HG03378 (cell line): ENCODE results near the gene C19orf47.
"Not testable (repeated sequence)": the region's sequence is repeated elsewhere in the genome, so short reads cannot be mapped to it uniquely, and the experiment has no call there.

Source experiments
- ATAC-seq: cut with Tn5 transposase; IDR thresholded peaks from one replicate; pipeline ENCODE4 v1.9.1; 2021; ENCODE audit warnings: mild to moderate bottlenecking, moderate library complexity; ENCODE audit not compliant: unreplicated experiment

Gene C19orf47

GRCh38 chr19:40377876-40378385 is 29.7 kb upstream of the C19orf47 start:
- ATAC-seq: no peak

- ATAC-seq: no peak
Measured at GRCh38 chr19:40376286-40376862, 28.2 kb upstream of the C19orf47 start.

GRCh38 chr19:40374084-40374483 is 25.9 kb upstream of the C19orf47 start:
- ATAC-seq: no peak

- ATAC-seq: no peak
Measured at GRCh38 chr19:40371802-40372122, 23.6 kb upstream of the C19orf47 start.

GRCh38 chr19:40370997-40371801 is 23.0 kb upstream of the C19orf47 start:
- no peak for ATAC-seq

- not testable (repeated sequence) for ATAC-seq
Measured at GRCh38 chr19:40370253-40370652, 22.1 kb upstream of the C19orf47 start.

- ATAC-seq: no peak
Measured at GRCh38 chr19:40369797-40370196, 21.6 kb upstream of the C19orf47 start.

GRCh38 chr19:40367577-40368434 is 19.6 kb upstream of the C19orf47 start:
- ATAC-seq: no peak

- ATAC-seq: no peak
Measured at GRCh38 chr19:40366697-40367561, 18.7 kb upstream of the C19orf47 start.

- no peak for ATAC-seq
Measured at GRCh38 chr19:40365613-40366401, 17.6 kb upstream of the C19orf47 start.

- ATAC-seq: no peak
Measured at GRCh38 chr19:40365010-40365409, 16.8 kb upstream of the C19orf47 start.

GRCh38 chr19:40363069-40363468 is 14.9 kb upstream of the C19orf47 start:
- no peak for ATAC-seq

- ATAC-seq: no peak
Measured at GRCh38 chr19:40362160-40362559, 14.0 kb upstream of the C19orf47 start.

- no peak for ATAC-seq
Measured at GRCh38 chr19:40360708-40361241, 12.6 kb upstream of the C19orf47 start.

GRCh38 chr19:40360020-40360707 is 12.0 kb upstream of the C19orf47 start:
- no peak for ATAC-seq

GRCh38 chr19:40358773-40359172 is 10.6 kb upstream of the C19orf47 start:
- ATAC-seq: no peak

- no peak for ATAC-seq
Measured at GRCh38 chr19:40357640-40358039, 9.4 kb upstream of the C19orf47 start.

- ATAC-seq: no peak
Measured at GRCh38 chr19:40356681-40357595, 8.7 kb upstream of the C19orf47 start.
